Measurements from ENCODE around the gene TSKU.

The TSKU gene

GRCh38 chr11:76795936-76796441, 12.8 kb downstream of the TSKU start:
- H3K9me3 Mint-ChIP-seq: no peaks in the 10 kb centered on the region
- peaks cover 4% of the 10 kb centered on the region for H3K27me3 Mint-ChIP-seq
- no peak overlapping the region for H3K27ac Mint-ChIP-seq
- peaks cover 10% of the 10 kb centered on the region for H3K4me1 Mint-ChIP-seq (ENCODE audit: low read depth)
- H3K36me3 Mint-ChIP-seq (ENCODE audit: low read depth): no peaks in the 10 kb centered on the region
- no peak overlapping the region for H3K4me3 Mint-ChIP-seq
- DNase-seq: no peak

- no peak for DNase-seq
- H3K36me3 Mint-ChIP-seq (ENCODE audit: low read depth): no peaks in the 10 kb centered on the region
- peaks cover 10% of the 10 kb centered on the region for H3K4me1 Mint-ChIP-seq (ENCODE audit: low read depth)
- peaks cover 4% of the 10 kb centered on the region for H3K27me3 Mint-ChIP-seq
- H3K27ac Mint-ChIP-seq: no peak overlapping the region
- H3K4me3 Mint-ChIP-seq: no peak overlapping the region
- no peaks in the 10 kb centered on the region for H3K9me3 Mint-ChIP-seq
These were observed 13.5 kb downstream of the TSKU start for GRCh38 chr11:76796511-76797198.

- no peaks in the 10 kb centered on the region for H3K36me3 Mint-ChIP-seq (ENCODE audit: low read depth)
- no peak for DNase-seq
- peaks cover 4% of the 10 kb centered on the region for H3K27me3 Mint-ChIP-seq
- H3K4me3 Mint-ChIP-seq: no peak overlapping the region
- H3K27ac Mint-ChIP-seq: no peak overlapping the region
- H3K4me1 Mint-ChIP-seq (ENCODE audit: low read depth): peaks cover 10% of the 10 kb centered on the region
- no peaks in the 10 kb centered on the region for H3K9me3 Mint-ChIP-seq
These were observed 14.4 kb downstream of the TSKU start for GRCh38 chr11:76797341-76798201.

GRCh38 chr11:76798202-76798581, 15.0 kb downstream of the TSKU start:
- Mint-ChIP-seq H3K9me3 (no peaks in the 10 kb centered on the region), H3K4me3 (no peak overlapping the region), H3K27me3 (peaks cover 6% of the 10 kb centered on the region), H3K27ac (no peak overlapping the region), H3K4me1 (ENCODE audit: low read depth) (peaks cover 12% of the 10 kb centered on the region), H3K36me3 (ENCODE audit: low read depth) (no peaks in the 10 kb centered on the region)
- no peak for DNase-seq

- no peak for DNase-seq
- Mint-ChIP-seq H3K4me3 (peak overlapping the region; percentile 12), H3K27me3 (peaks cover 7% of the 10 kb centered on the region), H3K4me1 (ENCODE audit: low read depth) (peaks cover 17% of the 10 kb centered on the region), H3K36me3 (ENCODE audit: low read depth) (no peaks in the 10 kb centered on the region), H3K27ac (no peak overlapping the region), H3K9me3 (no peaks in the 10 kb centered on the region)
These were observed 15.5 kb downstream of the TSKU start for GRCh38 chr11:76798671-76799065.

GRCh38 chr11:76799066-76799804, 16.1 kb downstream of the TSKU start:
- peaks cover 9% of the 10 kb centered on the region for H3K27me3 Mint-ChIP-seq
- no peaks in the 10 kb centered on the region for H3K36me3 Mint-ChIP-seq (ENCODE audit: low read depth)
- peak overlapping the region; percentile 12 for H3K4me3 Mint-ChIP-seq
- peaks cover 22% of the 10 kb centered on the region for H3K4me1 Mint-ChIP-seq (ENCODE audit: low read depth)
- H3K27ac Mint-ChIP-seq: no peak overlapping the region
- peak; percentile 85 for DNase-seq
- H3K9me3 Mint-ChIP-seq: no peaks in the 10 kb centered on the region

GRCh38 chr11:76800466-76801200, 17.5 kb downstream of the TSKU start:
- peaks cover 20% of the 10 kb centered on the region for H3K27me3 Mint-ChIP-seq
- no peak overlapping the region for H3K27ac Mint-ChIP-seq
- H3K36me3 Mint-ChIP-seq (ENCODE audit: low read depth): no peaks in the 10 kb centered on the region
- H3K4me3 Mint-ChIP-seq: no peak overlapping the region
- H3K9me3 Mint-ChIP-seq: no peaks in the 10 kb centered on the region
- H3K4me1 Mint-ChIP-seq (ENCODE audit: low read depth): peaks cover 33% of the 10 kb centered on the region
- DNase-seq: no peak

GRCh38 chr11:76801225-76801624, 18.1 kb downstream of the TSKU start:
- peaks cover 34% of the 10 kb centered on the region for H3K4me1 Mint-ChIP-seq (ENCODE audit: low read depth)
- H3K4me3 Mint-ChIP-seq: no peak overlapping the region
- no peaks in the 10 kb centered on the region for H3K36me3 Mint-ChIP-seq (ENCODE audit: low read depth)
- DNase-seq: no peak
- H3K27ac Mint-ChIP-seq: no peak overlapping the region
- H3K9me3 Mint-ChIP-seq: no peaks in the 10 kb centered on the region
- peaks cover 25% of the 10 kb centered on the region for H3K27me3 Mint-ChIP-seq

- Mint-ChIP-seq H3K4me3 (no peak overlapping the region), H3K27me3 (peaks cover 31% of the 10 kb centered on the region), H3K4me1 (ENCODE audit: low read depth) (peaks cover 34% of the 10 kb centered on the region), H3K36me3 (ENCODE audit: low read depth) (no peaks in the 10 kb centered on the region), H3K9me3 (no peaks in the 10 kb centered on the region), H3K27ac (no peak overlapping the region)
- no peak for DNase-seq
These were observed 18.6 kb downstream of the TSKU start for GRCh38 chr11:76801736-76802135.

GRCh38 chr11:76802151-76802550, 19.0 kb downstream of the TSKU start:
- no peaks in the 10 kb centered on the region for H3K36me3 Mint-ChIP-seq (ENCODE audit: low read depth)
- H3K4me3 Mint-ChIP-seq: no peak overlapping the region
- no peak overlapping the region for H3K27ac Mint-ChIP-seq
- peaks cover 32% of the 10 kb centered on the region for H3K27me3 Mint-ChIP-seq
- peaks cover 34% of the 10 kb centered on the region for H3K4me1 Mint-ChIP-seq (ENCODE audit: low read depth)
- H3K9me3 Mint-ChIP-seq: no peaks in the 10 kb centered on the region
- no peak for DNase-seq

- H3K4me1 Mint-ChIP-seq (ENCODE audit: low read depth): peaks cover 39% of the 10 kb centered on the region
- no peak for DNase-seq
- no peaks in the 10 kb centered on the region for H3K9me3 Mint-ChIP-seq
- H3K27ac Mint-ChIP-seq: no peak overlapping the region
- peaks cover 36% of the 10 kb centered on the region for H3K27me3 Mint-ChIP-seq
- no peaks in the 10 kb centered on the region for H3K36me3 Mint-ChIP-seq (ENCODE audit: low read depth)
- H3K4me3 Mint-ChIP-seq: no peak overlapping the region
These were observed 19.5 kb downstream of the TSKU start for GRCh38 chr11:76802621-76803020.

GRCh38 chr11:76803023-76803422, 19.9 kb downstream of the TSKU start:
- Mint-ChIP-seq H3K36me3 (ENCODE audit: low read depth) (no peaks in the 10 kb centered on the region), H3K9me3 (no peaks in the 10 kb centered on the region), H3K4me1 (ENCODE audit: low read depth) (peaks cover 40% of the 10 kb centered on the region), H3K4me3 (no peak overlapping the region), H3K27ac (no peak overlapping the region), H3K27me3 (peaks cover 36% of the 10 kb centered on the region)
- no peak for DNase-seq

- peak; percentile 67 for DNase-seq
- no peaks in the 10 kb centered on the region for H3K9me3 Mint-ChIP-seq
- peak overlapping the region; percentile 14 for H3K27ac Mint-ChIP-seq
- no peak overlapping the region for H3K4me3 Mint-ChIP-seq
- H3K27me3 Mint-ChIP-seq: peaks cover 32% of the 10 kb centered on the region
- H3K36me3 Mint-ChIP-seq (ENCODE audit: low read depth): no peaks in the 10 kb centered on the region
- peaks cover 36% of the 10 kb centered on the region for H3K4me1 Mint-ChIP-seq (ENCODE audit: low read depth)
These were observed 20.9 kb downstream of the TSKU start for GRCh38 chr11:76803811-76804600.

All from activated T-cell treated with anti-CD3 and anti-CD28 coated beads, Interleukin-2, amount 50 U/mL, for 24 hours (primary cell).